GM12865 (cell line): ENCODE data around the gene SLC25A38.
A peak's percentile ranks its signal among the peaks of the same experiment; 100 is the strongest.
"Not testable (repeated sequence)": the region's sequence is repeated elsewhere in the genome, so short reads cannot be mapped to it uniquely, and the experiment has no call there.

ENCODE experiments used
- DNase-seq: peaks from one replicate; pipeline ENCODE4 v3.0.0; 2010; ENCODE audit warnings: low read depth
- H3K4me3 ChIP-seq: 2 replicates; pipeline ENCODE4 v1.5.1; 2011; ENCODE audit warnings: mild to moderate bottlenecking, low read depth, low read length, control low read depth
- CTCF ChIP-seq: IDR thresholded peaks from 2 replicates; pipeline ENCODE4 v1.5.1; 2011; ENCODE audit warnings: low read length, control low read depth, low read depth, inconsistent platforms; ENCODE audit not compliant: insufficient read depth; ENCODE audit errors: missing control alignments

Gene SLC25A38

GRCh38 chr3:39358333-39358732 lies 24.8 kb upstream of the SLC25A38 start:
- no peak for TF ChIP-seq CTCF
- no peak overlapping the region for H3K4me3 ChIP-seq
- no peak for DNase-seq

- no peak for TF ChIP-seq CTCF
- peak overlapping the region; percentile 24 for H3K4me3 ChIP-seq
- DNase-seq, result peak; percentile 80
Measured at GRCh38 chr3:39361252-39361927, 21.8 kb upstream of the SLC25A38 start.

GRCh38 chr3:39362192-39362591 lies 21.0 kb upstream of the SLC25A38 start:
- no peak for TF ChIP-seq CTCF
- no peak for DNase-seq
- H3K4me3 ChIP-seq, result no peak overlapping the region

- no peak for TF ChIP-seq CTCF
- DNase-seq, result no peak
- no peak overlapping the region for H3K4me3 ChIP-seq
Measured at GRCh38 chr3:39362812-39363211, 20.4 kb upstream of the SLC25A38 start.

GRCh38 chr3:39370450-39370849 lies 12.7 kb upstream of the SLC25A38 start:
- not testable (repeated sequence) for H3K4me3 ChIP-seq, DNase-seq

- DNase-seq, result no peak
- no peak for TF ChIP-seq CTCF
- no peak overlapping the region for H3K4me3 ChIP-seq
Measured at GRCh38 chr3:39372833-39373232, 10.3 kb upstream of the SLC25A38 start.

- no peak for TF ChIP-seq CTCF
- H3K4me3 ChIP-seq, result no peak overlapping the region
Measured at GRCh38 chr3:39376959-39377634, 6.1 kb upstream of the SLC25A38 start.

More at GRCh38 chr3:39376959-39377634, 6.1 kb upstream of the SLC25A38 start:
- peak; percentile 63 for DNase-seq
